HG03457 (cell line): ENCODE measurements around the gene CCL25.
"Not testable (repeated sequence)": the region's sequence is repeated elsewhere in the genome, so short reads cannot be mapped to it uniquely, and the experiment has no call there.

Experiments used
- ATAC-seq: cut with Tn5 transposase; IDR thresholded peaks from one replicate; pipeline ENCODE4 v1.9.1; 2021; ENCODE audit warnings: moderate number of reproducible peaks; ENCODE audit not compliant: unreplicated experiment

The CCL25 gene

DNA sequence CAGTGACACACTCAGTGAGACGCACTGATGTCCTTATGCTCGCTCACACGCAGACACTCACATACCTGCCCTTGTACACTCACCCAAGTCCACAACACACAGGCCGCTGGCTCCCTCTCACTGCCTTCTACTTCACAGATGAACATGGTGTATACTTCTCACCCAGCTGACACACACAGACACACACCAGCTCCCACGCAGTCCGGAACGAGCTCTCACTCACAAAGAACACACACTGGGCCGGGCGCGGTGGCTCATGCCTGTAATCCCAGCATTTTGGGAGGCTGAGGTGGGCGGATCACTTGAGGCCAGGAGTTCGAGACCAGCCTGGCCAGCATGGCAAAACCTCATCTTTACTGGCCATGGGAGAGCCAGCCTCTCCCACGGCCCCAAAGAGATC lies 31.6 kb downstream of the CCL25 start:
- no peak for ATAC-seq

DNA sequence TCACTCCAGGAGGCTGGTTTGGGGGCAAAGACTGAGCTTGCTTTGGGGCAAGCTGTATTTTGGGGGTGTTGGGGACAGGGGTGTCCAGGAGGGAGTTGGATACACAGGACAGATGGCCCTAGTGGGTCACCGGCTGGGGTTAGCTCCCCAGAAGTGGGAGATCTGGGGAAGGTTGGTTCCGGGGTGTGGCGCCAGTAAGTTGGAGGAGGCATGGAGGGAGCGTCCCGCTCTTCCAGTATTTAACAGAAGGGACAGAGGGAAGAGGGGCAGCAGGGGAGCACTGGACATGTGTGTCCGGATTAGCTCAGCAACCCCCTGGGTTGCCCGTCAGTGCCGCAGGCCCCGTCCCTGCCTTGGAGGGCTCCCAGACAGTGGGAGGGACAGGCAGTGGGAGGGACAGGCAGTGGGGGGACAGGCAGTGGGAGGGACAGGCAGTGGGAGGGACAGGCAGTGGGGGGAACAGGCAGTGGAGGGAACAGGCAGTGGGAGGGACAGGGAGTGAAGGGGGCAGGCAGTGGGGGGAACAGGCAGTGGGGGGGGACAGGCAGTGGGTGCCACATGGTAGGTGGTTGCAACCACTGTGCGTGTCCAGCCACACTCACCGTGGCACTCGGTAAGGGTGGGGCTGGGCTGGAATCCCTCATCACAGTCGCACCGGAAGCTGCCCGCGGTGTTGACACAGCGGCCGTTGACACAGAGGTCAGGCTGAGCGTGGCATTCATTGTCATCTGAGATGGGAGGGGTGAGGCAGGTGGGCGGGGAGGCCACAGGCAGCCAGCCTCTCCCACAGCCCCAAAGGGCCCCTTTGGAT lies 33.2 kb downstream of the CCL25 start:
- no peak for ATAC-seq

DNA sequence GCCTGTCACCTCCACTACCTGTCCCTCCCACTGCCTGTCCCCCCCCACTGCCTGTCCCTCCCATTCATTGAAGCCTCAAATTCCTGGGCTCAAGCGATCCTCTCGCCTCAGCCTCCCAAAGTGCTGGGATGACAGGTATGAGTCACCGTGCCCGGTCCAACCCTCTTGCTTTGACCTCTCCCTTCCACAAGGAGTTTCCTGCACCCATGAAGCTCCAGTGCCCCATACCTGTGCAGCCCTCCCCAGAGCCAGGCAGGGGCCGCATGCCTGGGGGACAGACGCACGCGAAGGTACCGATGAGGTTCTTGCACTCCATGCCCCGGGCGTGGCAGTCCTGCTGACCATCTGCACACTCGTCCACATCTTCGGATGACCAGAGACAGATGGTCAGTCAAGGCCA lies 34.3 kb downstream of the CCL25 start:
- no peak for ATAC-seq

DNA sequence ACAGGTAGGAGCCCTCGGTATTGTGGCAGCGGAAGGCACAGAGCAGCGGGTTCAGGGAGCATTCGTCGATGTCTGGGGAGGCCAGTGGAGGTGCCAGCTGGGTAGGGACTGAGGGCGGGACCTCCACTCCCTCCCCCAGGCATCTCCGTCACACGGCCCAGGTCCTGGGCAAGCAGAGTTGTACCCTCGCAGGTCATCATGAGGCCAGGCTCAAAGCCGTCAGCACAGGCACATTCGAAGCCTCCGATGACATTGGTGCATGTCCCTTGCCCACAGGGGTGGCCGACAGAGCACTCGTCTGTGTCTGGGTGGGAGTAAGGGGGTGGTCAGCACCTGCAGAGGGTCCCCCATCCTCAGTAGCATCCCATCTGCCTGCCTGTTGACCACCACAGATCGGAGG lies 35.3 kb downstream of the CCL25 start:
- ATAC-seq: no peak

DNA sequence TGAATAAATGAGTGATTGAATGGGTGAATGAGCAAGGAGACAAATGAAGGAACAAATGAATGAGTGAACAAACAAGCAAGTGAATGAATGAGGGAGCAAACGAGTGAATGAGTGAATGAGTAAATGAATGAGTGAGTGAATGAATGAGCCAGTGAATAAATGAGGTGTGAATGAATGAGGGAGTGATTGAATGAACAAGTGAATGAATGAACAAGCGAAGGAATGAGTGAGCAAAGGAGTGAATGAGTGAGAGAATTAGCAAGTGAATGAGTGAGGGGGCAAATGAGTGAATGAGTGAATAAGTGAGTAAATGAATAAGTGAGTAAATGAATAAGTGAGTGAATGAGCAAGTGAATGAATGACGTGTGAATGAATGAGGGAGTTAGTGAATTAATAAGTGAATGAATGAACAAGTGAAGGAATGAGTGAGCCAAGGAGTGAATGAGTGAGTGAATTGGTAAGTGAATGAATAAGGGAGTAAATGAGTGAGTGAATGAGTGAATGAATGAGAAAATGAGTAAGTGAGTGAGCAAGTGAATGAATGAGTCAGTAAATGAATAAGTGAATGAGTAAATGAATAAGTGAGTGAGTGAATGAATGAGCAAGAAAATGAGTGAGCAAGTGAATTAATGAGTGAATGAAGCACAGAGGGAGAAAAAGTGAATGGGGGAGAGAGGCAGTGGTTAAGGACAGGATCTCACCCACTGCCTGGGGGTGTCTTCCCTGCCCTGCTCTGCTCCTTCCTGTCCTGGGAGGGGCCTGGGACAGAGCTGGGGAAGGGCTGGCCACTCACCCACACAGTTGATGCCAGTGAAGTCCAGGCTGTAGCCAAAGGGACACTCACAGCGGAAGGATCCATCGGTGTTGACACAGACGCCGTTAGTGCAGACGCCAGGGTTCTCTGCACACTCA lies 36.4 kb downstream of the CCL25 start:
- ATAC-seq: no peak

DNA sequence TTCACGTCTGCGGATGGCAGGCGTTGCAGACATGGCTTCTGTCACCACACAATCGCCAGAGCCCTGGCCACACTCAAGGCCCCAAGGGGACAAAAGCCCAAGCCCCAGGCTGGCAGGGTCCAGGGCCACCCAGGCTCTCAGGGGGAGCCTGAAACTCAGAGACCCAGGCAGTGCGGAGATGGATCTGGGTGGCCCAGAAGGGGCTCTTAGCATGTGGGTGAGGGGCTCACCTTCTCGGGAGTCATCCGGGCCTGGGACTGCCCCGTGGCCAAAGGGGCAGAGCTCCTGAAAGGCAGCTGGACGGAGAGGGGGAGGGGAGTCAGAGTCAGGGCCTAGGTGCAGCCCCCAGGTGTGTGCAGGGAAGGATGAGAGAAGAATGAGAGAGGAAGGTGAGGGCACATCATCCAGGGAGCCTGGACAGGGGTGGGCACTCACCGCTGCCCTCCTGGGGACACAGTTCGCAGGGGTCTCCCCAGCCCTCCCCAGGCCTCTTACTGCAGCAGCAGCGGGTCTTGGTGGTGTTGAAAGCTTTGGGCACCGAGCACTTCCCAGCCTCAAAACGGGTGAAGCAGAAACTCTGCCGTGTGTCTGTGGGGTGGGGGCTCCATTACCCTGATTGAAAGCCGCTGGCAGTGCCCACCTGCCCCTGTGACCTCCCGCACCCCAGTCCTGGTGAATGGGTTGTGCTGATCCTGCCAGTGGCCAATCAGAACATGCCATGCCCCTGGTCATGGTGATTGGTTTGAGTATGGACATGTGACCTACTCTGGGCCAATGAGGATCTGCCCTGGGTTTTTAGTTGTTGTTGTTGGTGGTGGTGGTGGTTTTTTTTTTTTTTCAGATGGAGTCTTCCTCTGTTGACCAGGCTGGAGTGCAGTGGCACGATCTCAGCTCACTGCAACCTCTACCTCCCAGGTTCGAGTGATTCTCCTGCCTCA lies 37.4 kb downstream of the CCL25 start:
- ATAC-seq: no peak

DNA sequence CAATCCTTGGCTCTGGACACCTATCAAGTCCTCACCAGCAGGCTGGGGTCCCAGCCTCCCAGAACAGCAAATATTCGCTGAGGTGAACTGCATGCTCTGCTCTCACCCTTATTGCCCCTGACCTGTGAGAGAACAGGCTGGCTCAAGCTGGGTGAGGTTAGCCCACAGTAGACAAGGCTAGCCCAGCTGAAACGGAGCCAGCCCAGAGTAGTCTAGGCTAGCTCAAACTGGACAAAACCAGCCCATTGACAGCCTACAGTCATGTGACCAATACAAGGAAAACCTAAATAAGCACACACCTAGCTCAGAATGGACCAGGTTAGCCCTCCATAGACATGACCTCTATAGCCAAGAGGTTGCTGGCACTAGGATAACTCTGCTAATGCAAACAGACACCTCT lies 38.4 kb downstream of the CCL25 start:
- no peak for ATAC-seq

DNA sequence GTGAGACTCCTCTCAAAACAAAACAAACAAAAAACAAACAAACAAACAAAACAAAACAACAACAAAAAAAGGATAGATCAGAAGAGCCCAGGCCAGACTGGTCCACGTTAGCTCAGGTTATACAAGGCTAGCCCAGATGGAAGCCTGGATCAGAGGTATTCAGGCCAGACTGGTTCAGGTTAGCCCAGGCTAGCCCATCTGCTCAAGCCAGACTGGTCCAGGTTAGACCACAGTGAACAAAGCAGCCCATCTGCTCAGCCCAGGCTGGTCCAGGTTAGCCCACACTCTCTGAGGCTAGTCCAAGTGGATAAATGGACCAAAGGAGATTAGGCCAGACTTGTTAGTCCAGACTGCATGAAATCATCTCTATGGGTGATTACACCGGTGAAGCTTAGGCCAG lies 41.2 kb downstream of the CCL25 start:
- no peak for ATAC-seq

DNA sequence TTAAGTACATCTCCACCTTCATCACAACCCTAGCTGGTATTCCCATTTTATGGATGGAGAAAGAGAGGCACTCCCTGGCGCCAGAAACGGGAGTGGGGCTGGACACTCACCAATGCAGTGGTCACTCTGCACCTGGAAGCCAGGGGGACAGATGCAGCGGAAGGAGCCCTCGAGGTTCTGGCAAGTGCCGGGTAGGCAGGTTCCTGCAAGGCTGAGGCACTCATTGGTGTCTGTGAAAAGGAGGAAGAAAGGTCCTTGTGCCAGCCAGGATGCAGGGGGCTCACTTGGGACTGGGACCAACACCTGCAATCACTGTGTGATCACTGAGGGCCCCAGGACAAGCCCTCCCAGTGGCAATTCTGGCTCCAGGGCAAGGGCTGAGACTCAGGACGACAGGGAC lies 41.8 kb downstream of the CCL25 start:
- ATAC-seq: no peak

DNA sequence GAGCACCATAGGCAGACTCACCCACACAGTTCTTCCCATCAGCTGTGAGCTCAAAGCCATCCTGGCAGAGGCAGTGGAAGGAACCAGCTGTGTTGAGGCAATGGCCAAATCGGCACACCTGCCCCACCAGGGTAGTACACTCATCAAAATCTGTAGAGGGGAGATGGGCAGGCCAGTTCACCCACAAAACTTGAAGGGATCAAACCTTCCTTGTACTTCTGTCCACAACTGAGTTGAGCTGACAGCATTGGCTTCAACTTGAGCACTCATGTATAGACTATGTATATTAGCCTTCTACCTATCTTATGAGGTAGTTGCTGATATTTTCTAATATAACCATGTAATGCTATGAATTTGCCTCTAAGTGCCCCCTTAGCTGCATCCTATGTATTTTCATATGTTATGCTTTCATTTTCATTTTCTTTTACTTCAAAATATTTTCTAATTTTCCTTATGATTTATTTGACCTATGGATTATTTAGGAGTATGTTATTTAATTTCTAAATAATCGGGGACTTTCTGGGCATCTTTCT lies 42.9 kb downstream of the CCL25 start:
- ATAC-seq: no peak

DNA sequence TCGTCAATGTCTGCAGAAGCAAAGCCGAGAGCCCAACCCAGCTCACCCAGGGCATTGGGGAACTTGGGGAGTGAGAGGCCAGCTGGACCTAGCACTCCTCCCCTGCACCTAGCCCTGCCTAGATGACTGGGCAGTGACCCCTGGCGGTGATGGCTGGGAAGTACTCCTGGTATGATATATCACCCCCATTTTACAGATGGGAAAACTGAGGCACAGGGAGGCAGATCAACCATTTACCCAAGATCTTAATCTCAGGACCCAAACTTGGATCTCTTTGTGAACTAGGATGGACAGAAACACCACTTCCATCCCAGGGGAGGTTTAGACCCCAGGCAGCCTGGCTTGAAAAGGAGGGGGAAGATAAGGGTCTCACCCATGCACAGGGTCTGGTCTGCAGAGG lies 43.5 kb downstream of the CCL25 start:
- no peak for ATAC-seq

DNA sequence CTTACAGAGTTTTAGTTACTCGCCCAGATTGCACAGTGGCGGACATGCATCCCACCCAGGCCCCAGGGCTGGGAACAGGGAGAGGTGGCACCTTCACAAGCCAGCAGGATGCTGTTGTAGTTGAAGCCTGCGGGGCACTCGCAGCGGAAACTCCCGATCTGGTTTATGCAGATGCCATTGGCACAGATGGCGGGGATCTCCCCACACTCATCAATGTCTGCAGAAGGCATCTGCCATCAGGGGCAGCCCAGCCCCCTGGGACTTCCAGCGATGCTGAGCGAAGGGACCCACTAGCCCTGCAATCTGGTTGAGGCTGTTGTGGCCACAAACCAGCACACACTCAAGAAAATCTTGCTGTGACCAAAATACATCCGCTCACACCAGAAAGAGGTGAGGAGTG lies 44.6 kb downstream of the CCL25 start:
- no peak for ATAC-seq

DNA sequence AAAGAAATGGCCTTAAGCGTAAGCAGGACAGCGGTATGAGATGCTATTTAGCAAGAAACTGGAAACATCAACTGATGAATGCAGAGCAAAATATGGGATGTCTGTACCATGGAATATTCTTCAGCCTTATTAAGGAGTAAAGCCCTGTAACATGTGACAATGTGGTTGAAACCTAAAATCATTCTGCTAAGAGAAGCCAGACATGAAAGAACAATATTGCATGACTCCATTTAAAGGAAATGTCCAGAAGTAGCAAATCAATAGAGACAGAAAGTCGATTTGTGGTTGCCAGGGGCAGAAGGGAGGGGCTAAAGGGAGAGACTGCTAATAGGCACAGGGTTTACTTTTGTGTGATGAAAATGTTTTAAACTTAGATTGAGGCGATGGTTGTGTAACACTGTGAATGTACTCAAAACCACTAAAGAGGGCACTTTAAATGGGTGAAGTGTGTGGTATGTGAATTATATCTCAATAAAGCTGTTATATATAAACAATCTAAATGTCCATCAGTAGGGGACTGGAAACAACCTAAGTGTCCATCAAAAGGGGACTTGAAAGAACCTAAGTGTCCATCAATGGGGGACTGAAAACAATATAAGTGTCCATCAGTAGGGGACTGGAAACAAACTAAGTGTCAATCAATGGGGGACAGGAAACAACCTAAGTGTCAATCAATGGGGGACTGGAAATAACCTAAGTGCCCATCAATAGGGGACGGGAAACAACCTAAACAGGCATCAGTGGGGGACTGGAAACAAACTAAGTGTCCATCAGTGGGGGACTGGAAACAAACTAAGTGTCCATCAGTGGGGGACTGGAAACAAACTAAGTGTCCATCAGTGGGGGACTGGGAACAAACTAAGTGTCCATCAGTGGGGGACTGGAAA lies 45.4 kb downstream of the CCL25 start:
- ATAC-seq: no peak

DNA sequence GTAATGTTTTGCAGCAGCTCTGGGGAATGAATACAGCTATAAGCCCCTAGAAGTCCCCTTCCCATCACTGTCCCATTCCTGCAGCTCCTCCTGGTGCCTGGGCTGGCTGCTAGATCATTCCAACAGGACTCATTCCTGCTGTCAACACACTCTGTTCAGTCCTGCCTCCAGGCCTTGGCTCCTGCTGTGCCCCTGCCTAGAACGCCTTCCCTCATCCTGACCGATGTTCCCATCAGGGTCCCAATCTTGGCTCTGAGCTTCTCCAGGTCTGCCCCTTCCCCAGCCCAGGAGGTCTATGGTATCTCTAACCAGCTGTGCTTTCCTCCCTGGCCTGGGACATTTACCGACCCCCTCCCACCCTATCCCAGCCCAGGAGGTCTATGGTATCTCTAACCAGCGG lies 48.8 kb downstream of the CCL25 start:
- ATAC-seq: no peak

DNA sequence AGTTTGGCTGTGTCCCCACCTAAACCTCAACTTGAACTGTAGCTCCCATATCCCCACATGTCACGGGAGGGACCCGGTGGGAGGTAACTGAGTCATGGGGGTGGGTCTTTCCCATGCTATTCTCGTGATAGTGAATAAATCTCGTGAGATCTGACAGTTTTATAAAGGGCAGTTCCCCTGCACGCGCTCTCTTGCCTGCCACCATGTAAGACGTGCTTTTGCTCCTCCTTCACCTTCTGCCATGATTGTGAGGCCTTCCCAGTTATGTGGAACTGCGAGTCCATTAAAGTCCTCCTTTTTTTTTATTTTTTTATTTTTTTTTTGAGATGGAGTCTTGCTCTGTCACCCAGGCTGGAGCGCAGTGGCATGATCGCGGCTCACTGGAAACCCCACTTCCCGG lies 49.4 kb downstream of the CCL25 start:
- not testable (repeated sequence) for ATAC-seq

DNA sequence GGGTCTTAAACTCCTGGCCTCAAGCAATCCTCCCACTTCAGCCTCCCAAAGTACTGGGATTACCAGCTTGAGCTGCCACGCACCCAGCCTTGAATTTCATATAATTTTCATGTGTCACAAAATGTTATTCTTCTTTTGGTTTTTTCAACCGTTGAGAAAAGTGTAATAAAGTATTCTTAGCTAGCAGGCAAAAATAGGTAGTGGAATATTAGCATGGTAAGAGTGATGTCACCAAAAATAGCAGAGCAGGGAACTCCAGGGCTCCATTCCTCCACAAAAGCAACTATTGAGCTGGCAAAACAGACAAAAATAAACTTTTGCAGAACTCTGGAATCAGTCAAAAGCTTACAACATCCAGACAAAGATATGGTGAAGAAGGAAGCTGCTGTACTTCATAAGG lies 52.9 kb downstream of the CCL25 start:
- ATAC-seq: no peak

DNA sequence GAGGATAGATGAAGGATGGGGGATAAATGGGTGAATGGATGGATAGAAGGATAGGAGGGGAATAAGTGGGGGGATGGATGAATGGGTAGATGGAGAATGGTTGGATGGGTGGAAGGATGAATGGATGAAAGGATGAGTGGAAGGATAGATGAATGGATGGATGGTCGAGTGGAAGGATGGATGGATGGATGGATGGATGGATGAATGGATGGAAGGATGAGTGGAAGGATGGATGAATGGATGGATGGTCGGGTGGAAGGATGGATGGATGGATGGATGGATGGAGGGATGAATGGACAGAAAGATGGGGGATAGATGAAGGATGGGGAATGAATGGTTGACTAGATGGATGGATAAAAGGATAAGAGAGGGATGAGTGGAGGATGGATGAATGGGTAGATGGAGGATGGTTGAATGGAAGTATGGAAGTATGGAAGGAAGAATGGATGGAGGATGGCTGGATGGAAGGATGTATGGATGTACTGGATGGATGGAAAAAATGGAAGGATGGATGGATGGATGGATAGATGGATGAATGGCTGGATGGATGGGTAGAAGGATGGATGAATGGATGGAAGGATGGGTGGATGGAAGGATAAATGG lies 54.8 kb downstream of the CCL25 start:
- no peak for ATAC-seq

DNA sequence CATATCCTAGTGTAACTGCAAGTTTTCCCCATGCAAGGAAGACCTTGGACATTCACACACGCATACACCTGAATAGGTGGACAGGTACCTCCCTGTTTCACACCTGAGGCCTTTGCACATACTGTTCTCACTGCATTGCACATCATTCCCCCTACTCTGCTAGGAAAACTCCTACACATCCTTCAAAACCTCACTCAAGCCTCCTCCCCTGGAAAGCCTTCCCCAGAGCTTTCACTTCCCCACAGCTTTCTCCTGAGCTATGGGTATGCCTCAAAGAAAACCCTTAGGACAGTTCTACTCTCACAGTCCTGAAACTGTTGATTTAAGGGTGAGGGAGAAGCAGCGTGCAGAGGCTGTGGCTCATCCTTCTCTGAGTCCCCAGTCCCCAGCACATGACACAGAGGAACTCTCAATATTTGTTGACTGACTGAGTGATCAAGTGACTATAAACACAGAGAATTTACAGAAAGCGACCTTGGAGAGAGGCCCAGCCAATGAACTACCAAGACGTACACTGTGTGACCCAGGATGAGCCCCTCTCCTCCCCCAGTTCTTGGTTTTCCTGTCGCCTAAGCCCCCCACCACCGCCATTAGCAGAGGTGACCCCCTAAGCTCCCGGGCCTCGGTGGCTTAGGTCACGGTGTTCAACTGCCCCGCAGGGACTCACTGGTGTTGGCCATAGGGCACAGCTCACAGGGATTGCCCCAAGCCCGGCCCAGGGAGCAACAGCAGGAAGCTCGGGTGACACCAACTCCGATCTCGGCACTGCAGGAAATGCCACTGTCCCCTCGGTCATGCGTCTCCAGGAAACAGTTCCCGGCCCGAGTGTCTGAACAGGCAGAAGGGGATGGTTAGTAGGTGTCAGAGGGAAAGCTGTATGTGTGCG lies 56.2 kb downstream of the CCL25 start:
- ATAC-seq: no peak
